Peyer's patch (tissue), 4 donors: Measurements from ENCODE around the gene KIF18B.

ENCODE experiments used
- CTCF ChIP-seq, 6 experiments: fragments of 450-650 bp in 4 of 6; fragments of 200-600 bp in 2 of 6; sonication (generic) in 1 of 6; IDR thresholded peaks; one replicate each; pipeline ENCODE4 v1.5.1; 2017 to 2019; ENCODE audit warnings: antibody characterized with exemption in 6 of 6, mild to moderate bottlenecking in 3 of 6, moderate library complexity in 1 of 6
- POLR2A ChIP-seq, 2 donors: fragments of 450-650 bp; IDR thresholded peaks; one replicate each; pipeline ENCODE4 v1.5.1; 2017; ENCODE audit warnings: antibody characterized with exemption in 2 of 2, mild to moderate bottlenecking in 2 of 2, moderate library complexity in 2 of 2

- TF ChIP-seq CTCF (IDR thresholded peaks at IDR 0.05) (no peak), POLR2A (IDR thresholded peaks at IDR 0.05) (no peak)
These were observed 26.3 kb downstream of the KIF18B start for GRCh38 chr17:44921122-44921882.
